HepG2 (cell line): ENCODE measurements around the gene PIAS1. TPM values are rescaled to one million over a fixed set of nuclear protein-coding genes. Genes with fewer than 3 reads are reported as not detected.

Experiments used
- ATAC-seq: fragments of 200-7000 bp; cut with Tn5 transposase; 3 replicates; pipeline ENCODE4 v1.9.1; 2020; ENCODE audit warnings: mild to moderate bottlenecking, moderate library complexity
- BruUV-seq: library from RNA; stranded (reverse); fragments of 400-500 nt; replicated peaks from 2 replicates; lab custom pipeline; 2021; lab: Mats Ljungman, UMichigan
- CTCF ChIA-PET: fragments of 300-600 bp; formaldehyde crosslinking; extraction: SDS; loops from one replicate; lab custom pipeline; 2021; ENCODE audit warnings: low total read pairs, inconsistent platforms, low intra/inter-chr PET ratio; lab: Yijun Ruan, JAX
- POLR2A ChIA-PET: fragments of 350-600 bp; sonication (Branson Sonifier 250); formaldehyde crosslinking; loops from one replicate; lab custom pipeline; 2020; ENCODE audit warnings: antibody characterized with exemption, inconsistent platforms; lab: Yijun Ruan, JAX
- DNase-seq: peaks from one replicate; pipeline ENCODE4 v3.0.0-alpha.2; 2015; ENCODE audit warnings: low spot score
- FAIRE-seq: peaks from 3 replicates; lab custom pipeline; 2011; peaks lifted over from hg19 to GRCh38; lab: Jason Lieb, UNC
- H2AFZ ChIP-seq: one replicate; pipeline ENCODE4 v1.6.1; 2011; ENCODE audit warnings: low read length, inconsistent platforms
- H3K27ac ChIP-seq: fragments of 300-600 bp; 3 replicates; pipeline ENCODE4 v1.8.0; 2011; ENCODE audit warnings: mixed run types, mild to moderate bottlenecking, mixed read lengths, low read length, inconsistent platforms; ENCODE audit not compliant: insufficient read depth; ENCODE audit errors: extremely low read length
- H3K27me3 ChIP-seq, 2 experiments: fragments of 200-600 bp in 1 of 2; 2 replicates in 1 of 2; 3 replicates in 1 of 2; pipeline versions ENCODE4 v1.6.0 to v1.8.0; 2011; ENCODE audit warnings: low read length in 2 of 2, mild to moderate bottlenecking in 2 of 2, moderate library complexity in 2 of 2, inconsistent platforms in 1 of 2; ENCODE audit not compliant: insufficient read depth in 2 of 2, control insufficient read depth in 1 of 2
- H3K36me3 ChIP-seq, 2 experiments: fragments of 200-600 bp in 1 of 2; replicated peaks in 1 of 2; 2 replicates in 1 of 2; 3 replicates in 1 of 2; pipeline versions ENCODE4 v1.5.1 to v1.8.0; 2011; ENCODE audit warnings: low read length in 2 of 2, inconsistent platforms in 1 of 2; ENCODE audit not compliant: insufficient read depth in 2 of 2, control insufficient read depth in 1 of 2
- H3K4me1 ChIP-seq: 2 replicates; pipeline ENCODE4 v1.5.1; 2012; ENCODE audit warnings: low read length, inconsistent platforms; ENCODE audit not compliant: insufficient read depth
- H3K4me2 ChIP-seq: 2 replicates; pipeline ENCODE4 v1.6.0; 2011; ENCODE audit warnings: low read depth, low read length, inconsistent platforms
- H3K4me3 ChIP-seq, 3 experiments: fragments of 200-600 bp in 1 of 3; sonication (generic), shearing (Covaris generic) in 1 of 3; replicated peaks in 1 of 3; 2 replicates each; pipeline ENCODE4 v1.5.1; 2011 to 2016; ENCODE audit warnings: low read length in 3 of 3, inconsistent platforms in 2 of 3, low read depth in 2 of 3, mild to moderate bottlenecking in 2 of 3, control low read depth in 1 of 3, mixed read lengths in 1 of 3; ENCODE audit not compliant: insufficient read depth in 1 of 3
- H3K79me2 ChIP-seq: one replicate; pipeline ENCODE4 v1.6.1; 2011; ENCODE audit warnings: low read length, inconsistent platforms; ENCODE audit not compliant: insufficient read depth
- H3K9ac ChIP-seq: 2 replicates; pipeline ENCODE4 v1.6.0; 2011; ENCODE audit warnings: mild to moderate bottlenecking, low read depth, low read length, inconsistent platforms; ENCODE audit not compliant: insufficient read depth
- H3K9me3 ChIP-seq: 2 replicates; pipeline ENCODE4 v1.5.1; 2012; ENCODE audit warnings: mild to moderate bottlenecking, low read length
- H4K20me1 ChIP-seq: 2 replicates; pipeline ENCODE4 v1.6.0; 2011; ENCODE audit warnings: inconsistent platforms, mild to moderate bottlenecking, low read length, moderate library complexity; ENCODE audit not compliant: insufficient read depth
- MAFF ChIP-seq: IDR thresholded peaks from 2 replicates; pipeline ENCODE4 v1.6.1; 2011; ENCODE audit warnings: low read depth, low read length, improper control_type of control experiment
- MAFK ChIP-seq, 2 experiments: IDR thresholded peaks in 1 of 2; conservative IDR thresholded peaks in 1 of 2; 2 replicates each; pipeline ENCODE4 v1.6.1; 2011; ENCODE audit warnings: improper control_type of control experiment in 2 of 2, low read length in 2 of 2
- RARG ChIP-seq: sonication (generic); formaldehyde crosslinking; IDR thresholded peaks from 2 replicates; pipeline ENCODE4 v1.4.0; 2020; ENCODE audit warnings: low read depth, mild to moderate bottlenecking, missing genetic modification reagents
- RBM22 ChIP-seq: fragments of 200-400 bp; formaldehyde crosslinking; optimal IDR thresholded peaks from 2 replicates; pipeline ENCODE3; 2017; ENCODE audit warnings: mild to moderate bottlenecking, low read length, moderate library complexity
- REL ChIP-seq: sonication (generic); formaldehyde crosslinking; conservative IDR thresholded peaks from 2 replicates; pipeline ENCODE4 v1.8.0; 2022; ENCODE audit warnings: mild to moderate bottlenecking, missing genetic modification reagents, moderate library complexity
- ZFP1 ChIP-seq: IDR thresholded peaks from 2 replicates; pipeline ENCODE4 v1.6.1; 2016
- in situ Hi-C: cut with HindIII; loops from 2 replicates; pipeline ENCODE4 v1.10.0; 2017; ENCODE audit warnings: low pct_unique_long_range_greater_than_20kb; ENCODE audit not compliant: extremely low pct_ligation_motif_present
- intact Hi-C: fragments of 100-400 bp; cut with micrococcal nuclease; formaldehyde crosslinking; loops from one replicate; pipeline ENCODE4 v1.10.0; 2022; ENCODE audit not compliant: unreplicated experiment
- polyA plus RNA-seq, 8 experiments: library from polyadenylated mRNA; depleted of rRNA in 3 of 8; stranded (reverse) in 7 of 8; unstranded in 1 of 8; fragments of >200 nt; fragmentation: Illumina TruSeq in 4 of 8; extraction: Trizol in 4 of 8; gene quantifications; 2 replicates each; pipeline versions ENCODE4 v1.2.1 to v1.2.3, GENCODE V29; 2011 to 2016; ENCODE audit warnings: low read depth in 4 of 8, missing spikeins in 1 of 8, mixed read lengths in 1 of 8; ENCODE audit not compliant: insufficient read depth in 1 of 8
- total RNA-seq, 5 experiments: library from RNA; depleted of rRNA; stranded (reverse); fragments of >200 nt; fragmentation: Illumina TruSeq; extraction: Trizol; gene quantifications; 2 replicates each; pipeline ENCODE4 v1.2.3, GENCODE V29; 2016; ENCODE audit warnings: low read depth in 1 of 5
- TF ChIP-seq, protein P1 (sequence below), 2 experiments: fragments of 450-650 bp in 1 of 2; sonication (generic) in 1 of 2; formaldehyde crosslinking; IDR thresholded peaks; 2 replicates each; pipeline versions ENCODE4 v1.5.0 to v1.8.0; 2020 to 2022; ENCODE audit warnings: mild to moderate bottlenecking in 1 of 2, missing genetic modification reagents in 1 of 2
- TF ChIP-seq, protein P2 (sequence below): sonication (generic); formaldehyde crosslinking; IDR thresholded peaks from 2 replicates; pipeline ENCODE4 v1.5.1; 2020; ENCODE audit warnings: mild to moderate bottlenecking, missing genetic modification reagents, borderline replicate concordance

The PIAS1 gene
- total and polyA plus RNA-seq, 2 of the 13 experiments (the other 11 are each of a cell fraction or from before 2014, with no cell fraction given): 20.7 to 33.7 TPM

DNA sequence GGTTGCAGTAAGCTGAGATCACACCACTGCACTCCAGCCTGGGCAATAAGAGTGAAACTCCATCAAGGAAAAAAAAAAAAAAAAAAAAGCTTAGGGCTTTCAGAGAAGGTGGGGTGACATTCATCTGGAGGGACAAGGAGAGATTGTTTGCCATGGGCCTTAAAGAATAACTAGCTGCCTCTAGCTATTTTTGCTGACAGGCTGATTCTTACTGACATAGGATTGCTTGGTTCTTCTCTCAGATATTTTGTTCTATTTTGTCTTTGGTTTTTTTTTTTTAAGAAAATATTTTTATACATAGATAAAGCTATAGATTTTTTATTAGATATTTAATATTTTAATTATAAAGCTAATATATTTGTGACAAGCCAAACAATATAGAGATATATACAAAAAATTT lies 24.2 kb upstream of the PIAS1 start:
- H3K79me2 ChIP-seq: no peaks in the 10 kb centered on the region
- peaks cover 40% of the 10 kb centered on the region for H3K4me1 ChIP-seq
- DNase-seq: no peak
- in situ Hi-C loops: no loop called here
- CTCF ChIA-PET: no interaction called here
- TF ChIP-seq, protein P1, sequence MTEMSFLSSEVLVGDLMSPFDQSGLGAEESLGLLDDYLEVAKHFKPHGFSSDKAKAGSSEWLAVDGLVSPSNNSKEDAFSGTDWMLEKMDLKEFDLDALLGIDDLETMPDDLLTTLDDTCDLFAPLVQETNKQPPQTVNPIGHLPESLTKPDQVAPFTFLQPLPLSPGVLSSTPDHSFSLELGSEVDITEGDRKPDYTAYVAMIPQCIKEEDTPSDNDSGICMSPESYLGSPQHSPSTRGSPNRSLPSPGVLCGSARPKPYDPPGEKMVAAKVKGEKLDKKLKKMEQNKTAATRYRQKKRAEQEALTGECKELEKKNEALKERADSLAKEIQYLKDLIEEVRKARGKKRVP (CRISPR knock-in tag; IDR thresholded peaks at IDR 0.05): no peak
- TF ChIP-seq ZFP1 (CRISPR knock-in tag) (no peak), MAFF (peak; percentile 38; the same call in 1 of the 2 replicates), REL (CRISPR knock-in tag) (no peak), RBM22 (no peak), RARG (CRISPR knock-in tag) (no peak), MAFK (conservative IDR thresholded peaks at IDR 0.05 in 1 of 2, IDR thresholded peaks at IDR 0.05 in 1 of 2; ENCODE audit: low read length in 2 of 2) (peak; percentile 28 to 59; a peak in 2 of 4 replicates)
- TF ChIP-seq, protein P2, sequence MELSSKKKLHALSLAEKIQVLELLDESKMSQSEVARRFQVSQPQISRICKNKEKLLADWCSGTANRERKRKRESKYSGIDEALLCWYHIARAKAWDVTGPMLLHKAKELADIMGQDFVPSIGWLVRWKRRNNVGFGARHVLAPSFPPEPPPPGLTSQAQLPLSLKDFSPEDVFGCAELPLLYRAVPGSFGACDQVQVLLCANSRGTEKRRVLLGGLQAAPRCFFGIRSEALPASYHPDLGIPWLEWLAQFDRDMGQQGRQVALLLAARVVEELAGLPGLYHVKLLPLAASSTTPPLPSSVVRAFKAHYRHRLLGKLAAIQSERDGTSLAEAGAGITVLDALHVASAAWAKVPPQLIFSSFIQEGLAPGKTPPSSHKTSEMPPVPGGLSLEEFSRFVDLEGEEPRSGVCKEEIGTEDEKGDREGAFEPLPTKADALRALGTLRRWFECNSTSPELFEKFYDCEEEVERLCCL: no peak
- TF ChIP-seq, all 625 proteins: peak for 2
- FAIRE-seq (no peak), ATAC-seq (no peak)
- Histone ChIP-seq H2AFZ (no peak overlapping the region), H3K36me3 (no peaks in the 10 kb centered on the region), H3K9ac (no peak overlapping the region), H3K27ac (no peak overlapping the region), H3K27me3 (peaks cover 2 to 14% of the 10 kb centered on the region in 2 experiments; a peak in 2 of 5 replicates), H3K9me3 (no peaks in the 10 kb centered on the region), H3K4me2 (no peak overlapping the region), H4K20me1 (no peaks in the 10 kb centered on the region), H3K4me3 (no peak overlapping the region)
- POLR2A ChIA-PET: no interaction called here
- BruUV-seq: no TSS peak
- intact Hi-C loops: no loop called here
